Gastroesophageal sphincter (tissue), 3 donors: ENCODE data around the gene OPCML.

Experiments used
- POLR2A ChIP-seq, 2 donors: fragments of 450-650 bp; IDR thresholded peaks; one replicate each; pipeline ENCODE4 v1.6.1; 2017; ENCODE audit warnings: antibody characterized with exemption in 2 of 2, mild to moderate bottlenecking in 2 of 2, moderate library complexity in 1 of 2
- POLR2AphosphoS5 ChIP-seq: sonication (generic); formaldehyde crosslinking; IDR thresholded peaks from one replicate; pipeline ENCODE4 v1.6.1; 2017; ENCODE audit warnings: antibody characterized with exemption
- TF ChIP-seq, protein P1 (sequence below), 4 experiments: fragments of 200-600 bp in 2 of 4; fragments of 450-650 bp in 2 of 4; sonication (generic) in 1 of 4; IDR thresholded peaks; one replicate each; pipeline ENCODE4 v1.5.1; 2017 to 2019; ENCODE audit warnings: antibody characterized with exemption in 4 of 4, mild to moderate bottlenecking in 2 of 4, moderate library complexity in 2 of 4

GRCh38 chr11:133443206-133443747 is 89.0 kb downstream of the OPCML start:
- TF ChIP-seq, protein P1, sequence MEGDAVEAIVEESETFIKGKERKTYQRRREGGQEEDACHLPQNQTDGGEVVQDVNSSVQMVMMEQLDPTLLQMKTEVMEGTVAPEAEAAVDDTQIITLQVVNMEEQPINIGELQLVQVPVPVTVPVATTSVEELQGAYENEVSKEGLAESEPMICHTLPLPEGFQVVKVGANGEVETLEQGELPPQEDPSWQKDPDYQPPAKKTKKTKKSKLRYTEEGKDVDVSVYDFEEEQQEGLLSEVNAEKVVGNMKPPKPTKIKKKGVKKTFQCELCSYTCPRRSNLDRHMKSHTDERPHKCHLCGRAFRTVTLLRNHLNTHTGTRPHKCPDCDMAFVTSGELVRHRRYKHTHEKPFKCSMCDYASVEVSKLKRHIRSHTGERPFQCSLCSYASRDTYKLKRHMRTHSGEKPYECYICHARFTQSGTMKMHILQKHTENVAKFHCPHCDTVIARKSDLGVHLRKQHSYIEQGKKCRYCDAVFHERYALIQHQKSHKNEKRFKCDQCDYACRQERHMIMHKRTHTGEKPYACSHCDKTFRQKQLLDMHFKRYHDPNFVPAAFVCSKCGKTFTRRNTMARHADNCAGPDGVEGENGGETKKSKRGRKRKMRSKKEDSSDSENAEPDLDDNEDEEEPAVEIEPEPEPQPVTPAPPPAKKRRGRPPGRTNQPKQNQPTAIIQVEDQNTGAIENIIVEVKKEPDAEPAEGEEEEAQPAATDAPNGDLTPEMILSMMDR (IDR thresholded peaks at IDR 0.05), result no peak
- TF ChIP-seq POLR2AphosphoS5 (no peak), POLR2A (IDR thresholded peaks at IDR 0.05) (no peak)
